Urinary bladder (tissue), 4 donors: ENCODE measurements around the gene SHCBP1L. TPM values are rescaled to one million over a fixed set of nuclear protein-coding genes. Genes with fewer than 3 reads are reported as not detected.

Source experiments
- DNase-seq: peaks from one replicate; pipeline ENCODE4 v3.0.0-alpha.2; 2015; ENCODE audit errors: extremely low spot score
- H3K27ac ChIP-seq: one replicate; pipeline ENCODE4 v1.5.1; 2013; ENCODE audit warnings: low read depth, mild to moderate bottlenecking, moderate library complexity
- H3K36me3 ChIP-seq: one replicate; pipeline ENCODE4 v1.6.1; 2013; ENCODE audit warnings: mild to moderate bottlenecking, moderate library complexity; ENCODE audit not compliant: insufficient read depth
- H3K4me1 ChIP-seq: one replicate; pipeline ENCODE4 v1.6.1; 2013; ENCODE audit warnings: mild to moderate bottlenecking, moderate library complexity; ENCODE audit not compliant: insufficient read depth
- H3K4me3 ChIP-seq: one replicate; pipeline ENCODE4 v1.5.1; 2013; ENCODE audit warnings: low read depth, low read length
- WGBS: extraction: QIAGEN DNeasy Blood & Tissue Kit; methylation state at CpG from one replicate; pipeline ENCODE4 v1.1.7; 2013; 5-methylcytosine and 5-hydroxymethylcytosine counted together
- polyA plus RNA-seq: library from polyadenylated mRNA; stranded (reverse); fragments of 200-250 nt; gene quantifications from one replicate; pipeline ENCODE4 v1.2.3, GENCODE V29; 2013
- small RNA-seq: library from RNA; depleted of rRNA; stranded (forward); fragments of <200 nt; gene quantifications from one replicate; pipeline ENCODE3, GENCODE V24; 2014
- total RNA-seq: library from RNA; depleted of rRNA; stranded (reverse); fragments of >200 nt; gene quantifications from one replicate; pipeline ENCODE4 v1.2.3, GENCODE V29; 2014
- donor health status: healthy with polysubstance abuse.
- donor health status: healthy.

Gene SHCBP1L
- total and polyA plus RNA-seq, 2 donors: 0.85 TPM; not detected in 1

GRCh38 chr1:182863940-182864339 is 89.0 kb downstream of the SHCBP1L start:
- Histone ChIP-seq H3K4me3 (no peak overlapping the region), H3K36me3 (peaks cover 8% of the 10 kb centered on the region), H3K27ac (no peak overlapping the region), H3K4me1 (no peaks in the 10 kb centered on the region)
- WGBS: 95% methylated on average over 5 of the region's 5 CpGs
- no peak for DNase-seq

- no peak for DNase-seq
- Histone ChIP-seq H3K36me3 (peaks cover 12% of the 10 kb centered on the region), H3K27ac (no peak overlapping the region), H3K4me1 (no peaks in the 10 kb centered on the region), H3K4me3 (no peak overlapping the region)
- WGBS: 93% methylated on average over 1 of the region's 1 CpG
These were observed 90.1 kb downstream of the SHCBP1L start for GRCh38 chr1:182862827-182863226.

GRCh38 chr1:182861994-182862393 is 91.0 kb downstream of the SHCBP1L start:
- H3K4me3 ChIP-seq: no peak overlapping the region
- WGBS: 92% methylated on average over 2 of the region's 2 CpGs
- no peak overlapping the region for H3K27ac ChIP-seq
- DNase-seq: no peak
- H3K4me1 ChIP-seq: no peaks in the 10 kb centered on the region
- H3K36me3 ChIP-seq: peaks cover 12% of the 10 kb centered on the region

GRCh38 chr1:182860658-182861057 is 92.3 kb downstream of the SHCBP1L start:
- Histone ChIP-seq H3K36me3 (peaks cover 12% of the 10 kb centered on the region), H3K4me3 (no peak overlapping the region), H3K27ac (no peak overlapping the region), H3K4me1 (no peaks in the 10 kb centered on the region)
- no peak for DNase-seq
- 91% methylated on average over 4 of the region's 4 CpGs for WGBS

- 83% methylated on average over 3 of the region's 3 CpGs for WGBS
These were observed 95.8 kb downstream of the SHCBP1L start for GRCh38 chr1:182857212-182857611.

GRCh38 chr1:182855911-182856310 is 97.1 kb downstream of the SHCBP1L start:
- no peaks in the 10 kb centered on the region for H3K4me1 ChIP-seq
- H3K27ac ChIP-seq: no peak overlapping the region
- 66% methylated on average over 4 of the region's 4 CpGs for WGBS
- H3K4me3 ChIP-seq: no peak overlapping the region
- H3K36me3 ChIP-seq: peaks cover 20% of the 10 kb centered on the region
- no peak for DNase-seq

More at GRCh38 chr1:182857212-182857611, 95.8 kb downstream of the SHCBP1L start:
- Histone ChIP-seq H3K4me3 (no peak overlapping the region), H3K4me1 (no peaks in the 10 kb centered on the region), H3K36me3 (peaks cover 18% of the 10 kb centered on the region), H3K27ac (no peak overlapping the region)
- no peak for DNase-seq

- H3K4me3 ChIP-seq: no peak overlapping the region
- no peak overlapping the region for H3K27ac ChIP-seq
- no peaks in the 10 kb centered on the region for H3K4me1 ChIP-seq
- peaks cover 9% of the 10 kb centered on the region for H3K36me3 ChIP-seq
- 86% methylated on average over 1 of the region's 1 CpG for WGBS
- DNase-seq: no peak
These were observed 101.1 kb downstream of the SHCBP1L start for GRCh38 chr1:182851825-182852224.

- no peak overlapping the region for H3K4me3 ChIP-seq
- no peak overlapping the region for H3K27ac ChIP-seq
- no peak for DNase-seq
- H3K36me3 ChIP-seq: peaks cover 9% of the 10 kb centered on the region
- no peaks in the 10 kb centered on the region for H3K4me1 ChIP-seq
- WGBS: 98% methylated on average over 4 of the region's 4 CpGs
These were observed 102.6 kb downstream of the SHCBP1L start for GRCh38 chr1:182850319-182850718.

Small RNA genes within 50 kb of the gene (small RNA-seq; reads per million reads assigned to genes)
- gene HMGN1P4: not detected
- gene RNU6-41P: not detected

Other genes starting within 250 kb of the SHCBP1L start
- 10.5 TPM for gene NPL, start 163.4 kb downstream of the SHCBP1L start, total RNA-seq
- gene NPL, start 163.4 kb downstream of the SHCBP1L start, polyA plus RNA-seq: 6.7 TPM
- 188 TPM for gene DHX9, start 113.8 kb downstream of the SHCBP1L start, total RNA-seq
- 79.1 TPM for gene DHX9, start 113.8 kb downstream of the SHCBP1L start, polyA plus RNA-seq
- 279 TPM for gene LAMC1, start 70.3 kb upstream of the SHCBP1L start, total RNA-seq
- gene LAMC1, start 70.3 kb upstream of the SHCBP1L start, polyA plus RNA-seq: 178 TPM
- 4.3 TPM for gene LAMC2, start 233.1 kb upstream of the SHCBP1L start, total RNA-seq
- gene LAMC2, start 233.1 kb upstream of the SHCBP1L start, polyA plus RNA-seq: 2.5 TPM